ENCODE results near the gene NRG3. TPM values are rescaled to one million over a fixed set of nuclear protein-coding genes. Genes with fewer than 3 reads are reported as not detected.
A peak's percentile ranks its signal among the peaks of the same experiment; 100 is the strongest.

NRG3 gene
- total RNA-seq, 2 donors from 2014 or later: not detected

GRCh38 chr10:81872206-81872862, 2.7 kb upstream of the NRG3 start:
- DNase-seq (ENCODE audit: low spot score) (no peak), ATAC-seq (no peak)
- Mint-ChIP-seq H3K9me3 (no peaks in the 10 kb centered on the region), H3K4me1 (ENCODE audit: low read depth in 2 of 2) (peaks cover 0 to 4% of the 10 kb centered on the region in 2 donors), H3K27ac (no peak overlapping the region), H3K36me3 (peaks cover 11% of the 10 kb centered on the region), H3K27me3 (peaks cover 14 to 26% of the 10 kb centered on the region in 2 donors), H3K4me3 (no peak overlapping the region)

- DNase-seq (ENCODE audit: low spot score) (no peak), ATAC-seq (no peak)
- Mint-ChIP-seq H3K36me3 (peaks cover 12% of the 10 kb centered on the region), H3K27me3 (peaks cover 14 to 29% of the 10 kb centered on the region in 2 donors), H3K9me3 (no peaks in the 10 kb centered on the region), H3K4me3 (no peak overlapping the region), H3K27ac (no peak overlapping the region), H3K4me1 (ENCODE audit: low read depth in 2 of 2) (peaks cover 0 to 4% of the 10 kb centered on the region in 2 donors)
Observed at GRCh38 chr10:81873231-81873931, 1.6 kb upstream of the NRG3 start.

GRCh38 chr10:81873932-81874816, 820 bp upstream of the NRG3 start:
- Mint-ChIP-seq H3K36me3 (peaks cover 12% of the 10 kb centered on the region), H3K4me3 (no peak overlapping the region), H3K27ac (no peak overlapping the region), H3K27me3 (peaks cover 19 to 29% of the 10 kb centered on the region in 2 donors), H3K4me1 (ENCODE audit: low read depth in 2 of 2) (peaks cover 0 to 4% of the 10 kb centered on the region in 2 donors), H3K9me3 (no peaks in the 10 kb centered on the region)
- ATAC-seq (peak in 1 of 2 donors; percentile 24), DNase-seq (ENCODE audit: low spot score) (no peak)

- H3K4me1 Mint-ChIP-seq (ENCODE audit: low read depth in 2 of 2): peaks cover 0 to 4% of the 10 kb centered on the region in 2 donors
- H3K9me3 Mint-ChIP-seq: no peaks in the 10 kb centered on the region
- ATAC-seq (no peak), DNase-seq (ENCODE audit: low spot score) (no peak)
- H3K4me3 Mint-ChIP-seq: no peak overlapping the region
- peaks cover 12% of the 10 kb centered on the region for H3K36me3 Mint-ChIP-seq
- no peak overlapping the region for H3K27ac Mint-ChIP-seq
- H3K27me3 Mint-ChIP-seq: peaks cover 19 to 29% of the 10 kb centered on the region in 2 donors
Observed at GRCh38 chr10:81875467-81876252, 666 bp downstream of the NRG3 start.

- Mint-ChIP-seq H3K27me3 (peaks cover 19 to 29% of the 10 kb centered on the region in 2 donors), H3K9me3 (no peaks in the 10 kb centered on the region), H3K36me3 (peaks cover 12% of the 10 kb centered on the region), H3K4me1 (ENCODE audit: low read depth in 2 of 2) (peaks cover 0 to 4% of the 10 kb centered on the region in 2 donors), H3K4me3 (no peak overlapping the region), H3K27ac (no peak overlapping the region)
- DNase-seq (ENCODE audit: low spot score) (no peak), ATAC-seq (no peak)
Observed at GRCh38 chr10:81876253-81877077, 1.5 kb downstream of the NRG3 start.

- peaks cover 17 to 24% of the 10 kb centered on the region in 2 donors for H3K27me3 Mint-ChIP-seq
- no peak overlapping the region for H3K4me3 Mint-ChIP-seq
- H3K36me3 Mint-ChIP-seq: peaks cover 12% of the 10 kb centered on the region
- H3K27ac Mint-ChIP-seq: no peak overlapping the region
- H3K4me1 Mint-ChIP-seq (ENCODE audit: low read depth in 2 of 2): peaks cover 0 to 4% of the 10 kb centered on the region in 2 donors
- DNase-seq (ENCODE audit: low spot score) (no peak), ATAC-seq (no peak)
- H3K9me3 Mint-ChIP-seq: no peaks in the 10 kb centered on the region
Observed at GRCh38 chr10:81877596-81877995, 2.6 kb downstream of the NRG3 start.

GRCh38 chr10:81882011-81882410, 7.0 kb downstream of the NRG3 start:
- DNase-seq (ENCODE audit: low spot score) (no peak), ATAC-seq (no peak)
- Mint-ChIP-seq H3K27ac (no peak overlapping the region), H3K27me3 (peaks cover 6 to 7% of the 10 kb centered on the region in 2 donors), H3K4me1 (ENCODE audit: low read depth in 2 of 2) (no peaks in the 10 kb centered on the region), H3K36me3 (peaks cover 4% of the 10 kb centered on the region), H3K4me3 (no peak overlapping the region), H3K9me3 (peaks cover 5% of the 10 kb centered on the region)

- ATAC-seq (no peak), DNase-seq (ENCODE audit: low spot score) (no peak)
- H3K4me1 Mint-ChIP-seq (ENCODE audit: low read depth in 2 of 2): no peaks in the 10 kb centered on the region
- peaks cover 10% of the 10 kb centered on the region for H3K9me3 Mint-ChIP-seq
- H3K27ac Mint-ChIP-seq: no peak overlapping the region
- H3K36me3 Mint-ChIP-seq: no peaks in the 10 kb centered on the region
- H3K27me3 Mint-ChIP-seq: no peaks in the 10 kb centered on the region
- H3K4me3 Mint-ChIP-seq: no peak overlapping the region
Observed at GRCh38 chr10:81884856-81885255, 9.9 kb downstream of the NRG3 start.

GRCh38 chr10:81885491-81885890, 10.5 kb downstream of the NRG3 start:
- DNase-seq (ENCODE audit: low spot score): no peak
- Mint-ChIP-seq H3K4me1 (ENCODE audit: low read depth in 2 of 2) (no peaks in the 10 kb centered on the region), H3K27ac (no peak overlapping the region), H3K4me3 (no peak overlapping the region), H3K9me3 (peaks cover 10% of the 10 kb centered on the region), H3K36me3 (no peaks in the 10 kb centered on the region), H3K27me3 (no peaks in the 10 kb centered on the region)
- ATAC-seq: no peak

GRCh38 chr10:81886939-81887338, 11.9 kb downstream of the NRG3 start:
- Mint-ChIP-seq H3K4me3 (no peak overlapping the region), H3K27ac (no peak overlapping the region), H3K27me3 (no peaks in the 10 kb centered on the region), H3K4me1 (ENCODE audit: low read depth in 2 of 2) (no peaks in the 10 kb centered on the region), H3K9me3 (peaks cover 15% of the 10 kb centered on the region), H3K36me3 (no peaks in the 10 kb centered on the region)
- no peak for ATAC-seq
- DNase-seq (ENCODE audit: low spot score): no peak

- Mint-ChIP-seq H3K4me1 (ENCODE audit: low read depth in 2 of 2) (no peaks in the 10 kb centered on the region), H3K27me3 (no peaks in the 10 kb centered on the region), H3K9me3 (peaks cover 18% of the 10 kb centered on the region), H3K27ac (no peak overlapping the region), H3K4me3 (no peak overlapping the region), H3K36me3 (no peaks in the 10 kb centered on the region)
- DNase-seq (ENCODE audit: low spot score) (no peak), ATAC-seq (no peak)
Observed at GRCh38 chr10:81889181-81889769, 14.3 kb downstream of the NRG3 start.

- Mint-ChIP-seq H3K4me1 (ENCODE audit: low read depth in 2 of 2) (no peaks in the 10 kb centered on the region), H3K36me3 (no peaks in the 10 kb centered on the region), H3K4me3 (no peak overlapping the region), H3K27me3 (no peaks in the 10 kb centered on the region), H3K27ac (no peak overlapping the region), H3K9me3 (peaks cover 19% of the 10 kb centered on the region)
- ATAC-seq (no peak), DNase-seq (ENCODE audit: low spot score) (no peak)
Observed at GRCh38 chr10:81894616-81895015, 19.6 kb downstream of the NRG3 start.
